Psoas muscle (tissue), 8 donors: ENCODE data around the gene AZIN2. TPM values are rescaled to one million over a fixed set of nuclear protein-coding genes. Genes with fewer than 3 reads are reported as not detected.
"Not testable (repeated sequence)": the region's sequence is repeated elsewhere in the genome, so short reads cannot be mapped to it uniquely, and the experiment has no call there.

Experiments used
- ATAC-seq, 4 donors: fragments of 200-7000 bp; cut with Tn5 transposase; one replicate each; pipeline ENCODE4 v1.9.1; 2020; ENCODE audit warnings: moderate library complexity in 3 of 4, mild to moderate bottlenecking in 2 of 4
- DNase-seq, 2 donors: peaks; one replicate each; pipeline ENCODE4 v3.0.0-alpha.2; 2020
- H3K27ac ChIP-seq: fragments of 200-600 bp; one replicate; pipeline ENCODE4 v1.8.0; 2022
- H3K27me3 ChIP-seq, 3 donors: fragments of 200-600 bp in 1 of 3; one replicate each; pipeline versions ENCODE4 v1.6.1 to v1.8.0; 2013 to 2022; ENCODE audit warnings: low read length in 2 of 3, mild to moderate bottlenecking in 2 of 3, moderate library complexity in 1 of 3; ENCODE audit not compliant: insufficient read depth in 3 of 3
- H3K36me3 ChIP-seq, 2 donors: fragments of 200-600 bp in 1 of 2; one replicate each; pipeline versions ENCODE4 v1.6.1 to v1.8.0; 2013 to 2022; ENCODE audit warnings: low read depth in 1 of 2, mild to moderate bottlenecking in 1 of 2, moderate library complexity in 1 of 2; ENCODE audit not compliant: insufficient read depth in 1 of 2
- H3K4me1 ChIP-seq: fragments of 200-600 bp; one replicate; pipeline ENCODE4 v1.8.0; 2022
- H3K4me3 ChIP-seq: fragments of 200-600 bp; one replicate; pipeline ENCODE4 v1.8.0; 2022; ENCODE audit warnings: mild to moderate bottlenecking
- H3K9me3 ChIP-seq: fragments of 200-600 bp; one replicate; pipeline ENCODE4 v1.8.0; 2022
- WGBS, 3 donors: extraction: QIAGEN DNeasy Blood & Tissue Kit; methylation state at CpG; one replicate each; pipeline versions ENCODE4 v1.1.6 to v1.1.7; 2013; 5-methylcytosine and 5-hydroxymethylcytosine counted together
- intact Hi-C, 2 donors: fragments of 100-400 bp; cut with DNase I; formaldehyde crosslinking; loops; one replicate each; pipeline versions ENCODE4 v1.11.0 to v1.14.2; 2022
- polyA plus RNA-seq, 3 donors: library from polyadenylated mRNA; stranded (reverse); fragments of 200-250 nt; gene quantifications; one replicate each; pipeline ENCODE4 v1.2.3, GENCODE V29; 2013
- total RNA-seq, 4 donors: library from RNA; stranded (reverse); fragmentation: NEBNext Ultra II Directional in 2 of 4; extraction: Animal tissue kit (Norgen Biotek cat#: 25700) in 2 of 4; gene quantifications; one replicate each; pipeline versions ENCODE4 v1.2.1 to v1.2.4, GENCODE V29; 2021 to 2023
- TF ChIP-seq, protein P1 (sequence below): fragments of 200-600 bp; IDR thresholded peaks from one replicate; pipeline ENCODE4 v1.8.0; 2022; ENCODE audit warnings: antibody characterized with exemption
- donor health status: healthy with polysubstance abuse.
- donor health status: DM: no; HTN: no; CAD: no; lungs with moderate emphysema.
- donor health status: Bipolar disorder and iron deficiency.
- donor health status: healthy.
- donor health status: DM: yes; HTN: yes; CAD: no.
- donor health status: DM: no; HTN: no; CAD: no.
- donor health status: DM: no; HTN: no; CAD: no.
- donor health status: DM: yes; HTN: yes; CAD: no.

The AZIN2 gene
- total and polyA plus RNA-seq, 7 donors: 0.17 to 3.5 (median 0.96) TPM

DNA sequence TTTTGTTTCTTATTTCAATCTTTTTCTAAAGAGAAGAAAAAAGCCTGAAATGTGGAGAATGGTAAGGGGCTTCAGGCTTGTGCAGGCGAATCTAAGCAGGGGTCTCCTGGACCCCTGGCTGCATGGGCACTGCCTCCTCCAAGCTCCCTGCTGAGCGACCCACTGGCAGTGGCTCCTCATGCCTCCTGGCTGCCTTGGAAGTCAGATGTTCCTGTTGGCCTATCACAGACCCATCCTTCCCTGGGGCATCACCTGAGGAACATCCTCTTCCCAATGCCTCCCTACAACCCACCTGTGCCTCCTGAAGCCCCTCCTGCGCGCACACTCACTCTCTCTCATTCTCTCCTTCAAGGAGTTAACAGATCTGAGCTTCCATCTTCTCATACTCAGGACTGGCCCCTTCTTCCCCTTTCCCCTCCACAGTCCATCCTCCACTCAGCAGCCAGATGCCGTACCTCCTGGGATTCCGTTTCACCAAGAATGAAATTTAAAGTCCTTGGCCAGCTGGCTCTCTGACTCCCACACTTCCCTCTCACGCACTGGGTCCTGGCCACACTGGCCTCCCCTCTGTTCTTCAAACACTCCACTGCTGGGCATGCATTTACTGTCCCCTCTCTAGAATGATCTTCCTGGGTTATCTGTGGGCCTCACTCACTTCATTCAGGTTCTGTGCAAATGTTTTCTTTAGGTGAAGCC, 41.7 kb downstream of the AZIN2 start:
- Histone ChIP-seq H3K27ac (no peak overlapping the region), H3K36me3 (peaks cover 0 to 5% of the 10 kb centered on the region in 2 donors), H3K4me3 (no peak overlapping the region), H3K27me3 (peaks cover 0 to 3% (median 0%) of the 10 kb centered on the region in 3 donors), H3K9me3 (no peaks in the 10 kb centered on the region), H3K4me1 (peaks cover 8% of the 10 kb centered on the region)
- ATAC-seq: no peak
- DNase-seq: no peak
- WGBS, 3 donors: 51 to 59% (median 58%) methylated on average over 7 of the region's 7 CpGs
- TF ChIP-seq, protein P1, sequence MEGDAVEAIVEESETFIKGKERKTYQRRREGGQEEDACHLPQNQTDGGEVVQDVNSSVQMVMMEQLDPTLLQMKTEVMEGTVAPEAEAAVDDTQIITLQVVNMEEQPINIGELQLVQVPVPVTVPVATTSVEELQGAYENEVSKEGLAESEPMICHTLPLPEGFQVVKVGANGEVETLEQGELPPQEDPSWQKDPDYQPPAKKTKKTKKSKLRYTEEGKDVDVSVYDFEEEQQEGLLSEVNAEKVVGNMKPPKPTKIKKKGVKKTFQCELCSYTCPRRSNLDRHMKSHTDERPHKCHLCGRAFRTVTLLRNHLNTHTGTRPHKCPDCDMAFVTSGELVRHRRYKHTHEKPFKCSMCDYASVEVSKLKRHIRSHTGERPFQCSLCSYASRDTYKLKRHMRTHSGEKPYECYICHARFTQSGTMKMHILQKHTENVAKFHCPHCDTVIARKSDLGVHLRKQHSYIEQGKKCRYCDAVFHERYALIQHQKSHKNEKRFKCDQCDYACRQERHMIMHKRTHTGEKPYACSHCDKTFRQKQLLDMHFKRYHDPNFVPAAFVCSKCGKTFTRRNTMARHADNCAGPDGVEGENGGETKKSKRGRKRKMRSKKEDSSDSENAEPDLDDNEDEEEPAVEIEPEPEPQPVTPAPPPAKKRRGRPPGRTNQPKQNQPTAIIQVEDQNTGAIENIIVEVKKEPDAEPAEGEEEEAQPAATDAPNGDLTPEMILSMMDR: no peak
- intact Hi-C loops: loop anchor here in 1 of 2 donors (10.0 kb wide), 1 partner anchor 242 kb away; no protein-coding TSS in a partner anchor

DNA sequence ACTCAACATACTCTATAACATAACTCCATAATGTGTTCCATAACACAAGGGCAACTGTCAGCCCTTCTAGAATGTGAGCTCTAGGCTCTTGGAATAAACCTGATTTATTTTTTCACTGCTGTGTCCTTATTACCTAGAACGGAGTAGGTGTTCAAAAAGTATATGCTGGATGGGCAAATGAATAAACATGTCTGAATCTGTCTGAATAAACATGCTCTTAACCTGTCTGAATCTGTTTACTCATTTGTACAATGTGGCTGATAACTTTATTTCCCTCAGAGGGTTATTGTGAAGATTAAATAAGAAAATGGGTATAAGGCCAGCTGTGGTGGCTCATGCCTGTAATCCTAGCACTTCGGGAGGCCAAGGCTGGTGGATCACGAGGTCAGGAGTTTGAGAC, 42.3 kb downstream of the AZIN2 start:
- no peak overlapping the region for H3K27ac ChIP-seq
- no peak overlapping the region for H3K4me3 ChIP-seq
- DNase-seq: no peak
- no peak for ATAC-seq
- TF ChIP-seq, protein P1: no peak
- no peaks in the 10 kb centered on the region for H3K9me3 ChIP-seq
- 63 to 71% (median 65%) methylated on average over 3 of the region's 3 CpGs for WGBS, 3 donors
- H3K27me3 ChIP-seq: peaks cover 0 to 3% (median 0%) of the 10 kb centered on the region in 3 donors
- H3K36me3 ChIP-seq: peaks cover 0 to 5% of the 10 kb centered on the region in 2 donors
- intact Hi-C loops: loop anchor here in 1 of 2 donors (10.0 kb wide), 1 partner anchor 242 kb away; no protein-coding TSS in a partner anchor
- peaks cover 14% of the 10 kb centered on the region for H3K4me1 ChIP-seq

DNA sequence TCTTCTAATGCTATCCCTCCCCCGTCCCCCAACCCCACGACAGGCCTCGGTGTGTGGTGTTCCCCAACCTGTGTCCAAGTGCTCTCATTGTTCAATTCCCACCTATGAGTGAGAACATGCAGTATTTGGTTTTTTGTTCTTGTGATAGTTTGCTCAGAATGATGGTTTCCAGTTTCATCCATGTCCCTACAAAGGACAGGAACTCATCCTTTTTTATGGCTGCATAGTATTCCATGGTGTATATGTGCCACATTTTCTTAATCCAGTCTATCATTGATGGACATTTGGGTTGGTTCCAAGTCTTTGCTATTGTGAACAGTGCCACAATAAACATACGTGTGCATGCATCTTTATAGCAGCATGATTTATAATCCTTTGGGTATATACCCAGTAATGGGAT, 43.7 kb downstream of the AZIN2 start:
- intact Hi-C loops: loop anchor here (5.0 to 10.0 kb wide), 2 partner anchors 240 to 243 kb away; no protein-coding TSS in a partner anchor
- not testable (repeated sequence) for ATAC-seq, H3K36me3 ChIP-seq, H3K27ac ChIP-seq, DNase-seq, H3K27me3 ChIP-seq, H3K4me3 ChIP-seq, H3K9me3 ChIP-seq
- H3K4me1 ChIP-seq: peaks cover 18% of the 10 kb centered on the region
- 91 to 94% (median 92%) methylated on average over 4 of the region's 4 CpGs for WGBS, 3 donors

DNA sequence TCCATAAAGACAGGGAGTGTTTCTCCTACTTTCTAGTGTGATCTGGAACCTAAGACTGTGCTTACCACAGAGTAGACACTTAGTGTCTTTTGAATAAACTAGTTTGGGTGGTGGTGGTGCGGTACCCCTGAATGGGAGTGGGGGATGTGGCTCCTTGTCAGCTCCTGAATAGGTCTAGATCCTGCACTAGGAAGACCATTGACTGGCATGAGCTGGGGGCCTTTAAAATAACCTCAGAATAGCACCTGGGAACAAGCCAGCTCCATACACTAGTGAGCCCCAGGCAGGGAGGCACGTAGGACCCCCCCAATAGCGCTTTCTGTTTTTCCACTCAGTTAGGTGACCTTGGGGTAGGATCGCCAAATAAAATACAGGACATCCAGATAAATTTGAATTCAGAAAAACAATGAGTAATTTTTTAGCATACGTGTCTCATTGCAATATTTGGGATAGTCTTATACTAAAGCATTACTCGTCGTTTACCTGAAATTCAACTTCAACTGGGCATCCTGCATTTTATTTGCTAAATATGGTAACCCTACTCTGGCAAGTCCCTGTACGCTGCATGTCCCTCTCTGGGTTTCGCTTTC, 45.6 kb downstream of the AZIN2 start:
- no peak for ATAC-seq
- H3K27me3 ChIP-seq: peaks cover 0 to 3% (median 0%) of the 10 kb centered on the region in 3 donors
- intact Hi-C loops: loop anchor here (5.0 to 10.0 kb wide), 2 partner anchors 238 to 241 kb away; no protein-coding TSS in a partner anchor
- no peak for DNase-seq
- H3K9me3 ChIP-seq: no peaks in the 10 kb centered on the region
- peaks cover 36% of the 10 kb centered on the region for H3K4me1 ChIP-seq
- peak overlapping the region; percentile 88 for H3K4me3 ChIP-seq
- WGBS, 3 donors: 27 to 32% (median 29%) methylated on average over 9 of the region's 9 CpGs
- TF ChIP-seq, protein P1: no peak
- peaks cover 0 to 5% of the 10 kb centered on the region in 2 donors for H3K36me3 ChIP-seq
- H3K27ac ChIP-seq: peak overlapping the region; percentile 91
